ENCODE data around the gene EEF1AKMT2.

DNA sequence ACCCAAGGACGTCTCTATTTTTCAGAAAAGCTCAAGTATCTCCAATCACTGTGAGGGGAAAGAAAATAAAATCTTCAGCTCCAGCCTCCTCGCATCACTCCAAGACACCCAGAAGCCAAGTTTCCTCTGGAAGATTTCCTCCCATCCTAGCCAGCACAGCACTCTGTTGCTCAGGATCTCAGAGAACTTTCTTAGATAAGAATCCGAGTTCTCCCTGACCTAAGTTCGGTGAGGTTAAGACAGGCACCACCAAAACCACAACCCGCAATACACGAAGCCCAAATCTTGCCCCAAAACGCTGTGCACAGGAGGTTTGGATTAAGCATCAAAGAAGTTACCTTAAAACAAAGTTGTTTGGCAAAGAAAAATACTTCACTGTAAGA is 51.7 kb downstream of the EEF1AKMT2 start:
- TF ChIP-seq, protein P1, sequence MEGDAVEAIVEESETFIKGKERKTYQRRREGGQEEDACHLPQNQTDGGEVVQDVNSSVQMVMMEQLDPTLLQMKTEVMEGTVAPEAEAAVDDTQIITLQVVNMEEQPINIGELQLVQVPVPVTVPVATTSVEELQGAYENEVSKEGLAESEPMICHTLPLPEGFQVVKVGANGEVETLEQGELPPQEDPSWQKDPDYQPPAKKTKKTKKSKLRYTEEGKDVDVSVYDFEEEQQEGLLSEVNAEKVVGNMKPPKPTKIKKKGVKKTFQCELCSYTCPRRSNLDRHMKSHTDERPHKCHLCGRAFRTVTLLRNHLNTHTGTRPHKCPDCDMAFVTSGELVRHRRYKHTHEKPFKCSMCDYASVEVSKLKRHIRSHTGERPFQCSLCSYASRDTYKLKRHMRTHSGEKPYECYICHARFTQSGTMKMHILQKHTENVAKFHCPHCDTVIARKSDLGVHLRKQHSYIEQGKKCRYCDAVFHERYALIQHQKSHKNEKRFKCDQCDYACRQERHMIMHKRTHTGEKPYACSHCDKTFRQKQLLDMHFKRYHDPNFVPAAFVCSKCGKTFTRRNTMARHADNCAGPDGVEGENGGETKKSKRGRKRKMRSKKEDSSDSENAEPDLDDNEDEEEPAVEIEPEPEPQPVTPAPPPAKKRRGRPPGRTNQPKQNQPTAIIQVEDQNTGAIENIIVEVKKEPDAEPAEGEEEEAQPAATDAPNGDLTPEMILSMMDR (IDR thresholded peaks at IDR 0.05): no peak
- TF ChIP-seq POLR2A (IDR thresholded peaks at IDR 0.05): no peak
